NCI-H526 treated with DMSO at 0.1 percent for 48 hours (cell line): Measurements from ENCODE around the gene TOMM5.
"Not testable (repeated sequence)": the region's sequence is repeated elsewhere in the genome, so short reads cannot be mapped to it uniquely, and the experiment has no call there.

Source experiments
- DNase-seq: peaks from one replicate; lab custom pipeline; 2025; lab: John Stamatoyannopoulos, UW

Gene TOMM5

DNA sequence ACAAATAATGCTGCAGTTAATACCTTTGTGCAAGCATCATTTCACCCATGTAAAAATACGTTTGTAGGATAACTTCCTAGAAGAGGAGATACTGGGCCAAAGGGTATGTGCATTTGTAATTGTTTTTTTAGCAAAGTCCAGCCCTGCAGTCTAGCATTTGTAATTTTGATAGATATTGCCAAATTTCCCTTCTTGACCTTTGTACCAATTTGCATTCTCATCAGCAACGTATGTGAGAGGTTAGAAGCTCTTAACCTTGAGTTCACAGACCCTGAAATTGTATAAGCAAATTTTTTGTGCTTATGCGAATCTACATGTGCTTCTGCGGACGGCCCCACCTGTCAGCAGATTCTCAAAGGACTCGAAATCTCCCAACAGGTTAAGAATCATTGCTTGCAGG is 18.6 kb upstream of the TOMM5 start:
- DNase-seq = peak; percentile 20

DNA sequence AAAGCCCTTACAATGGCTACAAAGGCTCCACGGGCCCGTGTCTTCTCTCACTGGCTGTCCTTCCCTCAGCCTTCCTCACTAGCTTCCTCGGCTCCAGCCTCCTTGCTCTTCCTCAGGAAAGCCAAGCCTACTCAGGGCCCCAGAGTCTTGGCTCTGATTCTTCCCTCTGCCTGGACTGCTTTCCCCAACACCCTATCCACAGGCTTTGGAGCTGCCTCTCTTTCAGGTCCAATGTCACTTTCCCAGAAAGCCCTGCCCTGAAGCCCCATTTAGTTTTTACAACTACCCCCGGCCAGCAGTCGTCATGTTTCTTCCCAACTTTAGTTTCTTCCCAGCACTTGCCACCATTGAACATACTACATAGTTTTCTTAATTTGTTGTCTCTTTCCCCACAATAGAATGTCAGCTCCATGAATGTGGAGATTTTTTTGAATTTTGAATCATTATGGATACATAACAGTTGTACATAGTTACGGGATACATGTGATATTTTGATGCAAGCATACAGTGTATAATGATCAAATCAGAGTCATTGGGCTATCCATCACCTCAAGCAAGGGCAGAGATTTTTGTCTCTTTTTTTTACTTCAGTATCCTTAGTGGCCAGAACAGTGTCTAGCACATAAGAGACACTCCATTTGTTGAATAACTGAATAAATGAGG is 17.5 kb upstream of the TOMM5 start:
- DNase-seq = no peak

DNA sequence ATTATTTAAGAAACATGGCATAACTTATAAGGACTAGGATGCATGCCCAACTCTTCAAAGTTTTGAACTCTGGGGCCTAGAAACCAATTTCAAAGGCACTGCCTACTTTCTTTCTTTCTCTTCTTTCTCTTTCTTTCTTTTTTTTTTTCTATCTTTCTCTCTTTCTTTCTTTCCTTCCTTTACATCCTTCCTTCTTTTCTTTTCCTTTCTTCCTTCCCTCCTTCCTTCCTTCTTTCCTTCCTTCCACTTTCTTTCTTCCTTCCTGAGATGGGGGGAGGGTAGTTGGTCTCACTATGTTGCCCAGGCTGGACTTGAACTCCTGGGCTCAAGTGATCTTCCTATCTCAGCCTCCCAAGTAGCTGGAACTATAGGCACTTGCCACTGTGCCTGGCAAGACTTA is 15.9 kb upstream of the TOMM5 start:
- no peak for DNase-seq

DNA sequence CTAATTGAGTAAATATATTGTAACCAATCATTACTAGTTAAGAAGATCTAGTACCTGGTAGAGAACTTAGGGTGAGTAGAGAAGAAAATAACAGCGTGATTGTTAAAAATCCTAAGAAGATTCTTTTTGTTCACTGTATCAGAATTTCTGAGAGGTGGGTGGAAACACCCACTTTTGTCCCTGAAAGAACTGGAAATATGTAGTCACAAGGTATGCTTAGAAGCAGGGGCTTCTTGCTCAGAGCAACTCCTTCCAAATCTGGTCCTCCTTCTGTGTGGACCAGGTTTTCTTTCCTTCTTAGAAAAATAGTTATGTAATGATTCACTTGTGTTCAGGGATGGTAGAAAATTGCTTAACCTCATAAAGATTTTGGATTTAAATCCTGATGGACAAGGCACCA is 11.9 kb upstream of the TOMM5 start:
- no peak for DNase-seq

DNA sequence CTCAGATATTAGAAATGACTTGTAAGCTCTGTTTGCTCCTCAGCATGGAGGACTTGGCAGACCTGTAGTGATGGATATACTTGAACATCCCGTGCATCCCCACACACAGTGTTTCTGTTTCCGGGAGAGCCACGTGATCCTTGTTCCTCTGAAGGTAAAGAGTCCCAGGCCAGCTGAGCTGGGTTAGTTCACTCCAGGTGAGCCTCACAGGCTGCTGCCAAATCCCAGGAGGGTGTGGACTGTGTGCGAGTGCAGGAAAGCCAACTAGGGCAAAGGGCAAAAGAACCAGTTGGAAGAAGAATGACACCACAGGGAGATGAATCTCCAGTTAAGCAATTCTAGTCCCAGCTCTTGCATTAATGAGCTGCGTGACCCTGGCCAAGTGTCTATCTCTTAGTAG is 10.4 kb upstream of the TOMM5 start:
- no peak for DNase-seq

DNA sequence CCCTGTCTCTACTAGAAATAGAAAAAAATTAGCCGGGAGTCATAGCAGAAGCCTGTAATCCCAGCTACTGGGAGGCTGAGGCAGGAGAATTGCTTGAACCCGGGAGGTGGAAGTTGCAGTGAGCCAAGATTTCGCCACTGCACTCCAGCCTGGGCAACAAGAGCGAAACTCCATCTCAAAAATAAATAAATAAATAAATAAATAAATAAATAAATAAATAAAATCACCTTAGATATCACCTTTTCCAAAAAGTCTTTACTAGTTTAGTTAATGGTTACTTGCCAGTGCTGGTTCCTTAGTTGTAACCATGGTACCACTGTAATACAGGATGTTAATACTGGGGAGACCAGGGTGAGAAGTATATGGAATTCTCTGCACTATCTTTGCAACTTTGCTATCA is 9.7 kb upstream of the TOMM5 start:
- not testable (repeated sequence) for DNase-seq

DNA sequence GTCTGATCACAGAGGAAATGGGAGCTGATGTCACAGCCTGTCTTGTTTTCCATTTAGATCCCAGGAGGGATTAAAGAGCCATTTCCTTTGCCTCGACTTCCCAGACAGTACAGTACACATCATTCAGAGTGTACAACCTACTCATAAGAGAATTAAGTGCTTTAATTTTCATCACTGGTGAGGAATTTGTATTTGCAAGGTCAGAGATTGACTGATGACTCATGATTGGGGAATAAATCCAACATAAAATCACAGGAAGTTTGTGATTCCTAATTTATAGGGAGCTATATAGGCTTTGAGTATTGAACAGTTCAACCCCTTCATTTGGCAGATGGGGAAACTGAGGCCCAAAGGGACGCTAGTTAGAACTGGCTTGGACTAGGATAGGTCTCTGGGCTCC is 4.1 kb upstream of the TOMM5 start:
- DNase-seq = no peak

DNA sequence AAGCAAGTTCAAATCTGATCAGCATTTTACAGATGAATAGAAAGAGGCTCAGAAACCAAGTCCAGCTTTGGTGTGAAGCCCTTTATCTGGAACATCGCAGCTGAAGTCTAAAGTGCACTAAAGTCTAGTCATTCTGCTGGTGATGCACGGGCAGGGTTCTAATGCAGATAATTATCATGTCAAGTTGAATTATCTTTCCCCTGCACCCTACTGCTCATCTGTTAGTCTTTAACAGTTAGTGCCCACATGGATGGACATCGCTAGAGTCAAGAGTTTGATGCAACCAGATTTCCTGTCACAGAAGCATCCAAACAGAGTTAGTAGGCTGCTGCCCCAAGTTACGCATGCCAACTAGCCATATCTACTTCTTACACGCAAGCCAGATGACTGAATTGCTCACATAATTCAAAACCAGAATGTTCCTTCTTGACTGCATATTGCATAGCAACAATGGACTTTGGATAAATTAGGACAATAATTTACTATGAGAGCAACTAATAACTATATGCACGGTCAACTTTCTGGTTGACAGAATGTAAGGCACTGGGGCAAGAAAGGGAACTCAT is 1.6 kb upstream of the TOMM5 start:
- DNase-seq = no peak

DNA sequence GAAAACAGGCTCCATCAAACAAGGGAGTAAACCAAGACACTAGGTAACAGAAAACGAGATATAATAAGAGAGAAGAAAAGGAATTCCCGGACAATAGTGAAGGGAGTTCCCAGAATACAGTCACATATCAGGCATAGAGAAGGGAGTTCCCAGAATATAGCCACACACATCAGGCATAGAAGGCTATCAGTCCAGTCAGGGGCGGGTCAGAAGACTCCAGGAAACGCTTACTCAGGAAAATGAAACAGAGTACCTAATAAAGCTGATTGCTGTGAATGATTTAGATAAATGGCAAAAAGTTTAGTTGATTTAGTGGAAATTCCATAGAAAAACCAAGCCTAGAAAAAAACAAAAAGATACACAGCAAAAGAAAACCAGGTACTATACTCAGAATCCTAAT is 4.9 kb downstream of the TOMM5 start:
- no peak for DNase-seq

DNA sequence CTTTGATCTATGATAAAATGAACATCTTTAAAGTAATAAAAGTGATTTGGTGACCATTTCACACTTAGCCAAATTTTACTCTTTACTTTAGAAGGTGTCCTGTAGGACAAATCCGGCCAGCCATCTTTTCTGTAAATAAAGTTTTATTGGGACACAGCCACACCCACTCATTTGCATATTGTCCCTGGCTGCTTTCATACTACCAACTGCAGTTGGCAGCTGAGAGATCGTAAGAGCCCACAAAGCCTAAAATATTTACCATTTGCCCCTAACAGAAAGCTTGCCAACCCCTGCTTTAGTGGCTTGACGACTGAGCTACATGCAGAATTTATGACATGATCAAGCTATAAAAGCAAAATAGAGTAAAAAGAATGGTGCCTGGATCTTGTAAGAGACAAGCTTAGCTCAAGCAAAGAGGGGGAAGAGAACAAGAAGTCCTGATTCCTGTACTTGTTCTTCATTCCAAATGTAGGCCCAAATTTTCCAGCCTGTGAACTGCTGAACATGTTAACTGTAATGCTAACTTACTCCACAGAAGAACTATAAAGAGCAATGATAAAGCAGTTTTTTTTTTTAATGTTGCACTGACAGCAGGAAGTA is 8.8 kb downstream of the TOMM5 start:
- peak; percentile 5 for DNase-seq

DNA sequence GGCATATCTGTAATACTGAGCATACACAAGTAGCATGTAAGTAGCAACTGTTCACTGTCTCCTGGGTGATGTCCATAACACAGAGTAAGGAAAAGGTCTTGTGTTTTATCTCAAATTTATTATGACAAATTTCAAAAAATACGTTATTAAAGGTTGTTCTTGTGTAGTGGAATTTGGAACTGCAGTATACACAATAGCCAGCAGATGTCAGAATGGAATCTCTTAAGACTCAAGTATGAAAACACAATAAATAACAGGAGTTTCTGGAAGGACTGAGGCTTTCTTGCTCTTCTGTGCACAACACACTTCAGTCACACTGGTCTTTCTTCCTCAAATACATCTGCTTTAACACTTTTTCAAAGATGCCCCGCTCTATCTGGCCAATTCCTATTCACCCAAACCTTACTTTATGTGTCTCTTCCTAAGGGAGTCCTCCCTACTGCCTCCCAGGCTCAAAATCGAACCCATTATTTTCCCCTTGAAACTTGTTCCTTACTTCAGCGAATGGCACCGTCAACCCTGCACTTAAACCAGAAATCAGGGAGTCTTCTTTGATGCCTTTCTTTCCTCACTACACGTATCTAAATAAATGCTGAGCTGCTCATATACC is 9.7 kb downstream of the TOMM5 start:
- peak; percentile 9 for DNase-seq

DNA sequence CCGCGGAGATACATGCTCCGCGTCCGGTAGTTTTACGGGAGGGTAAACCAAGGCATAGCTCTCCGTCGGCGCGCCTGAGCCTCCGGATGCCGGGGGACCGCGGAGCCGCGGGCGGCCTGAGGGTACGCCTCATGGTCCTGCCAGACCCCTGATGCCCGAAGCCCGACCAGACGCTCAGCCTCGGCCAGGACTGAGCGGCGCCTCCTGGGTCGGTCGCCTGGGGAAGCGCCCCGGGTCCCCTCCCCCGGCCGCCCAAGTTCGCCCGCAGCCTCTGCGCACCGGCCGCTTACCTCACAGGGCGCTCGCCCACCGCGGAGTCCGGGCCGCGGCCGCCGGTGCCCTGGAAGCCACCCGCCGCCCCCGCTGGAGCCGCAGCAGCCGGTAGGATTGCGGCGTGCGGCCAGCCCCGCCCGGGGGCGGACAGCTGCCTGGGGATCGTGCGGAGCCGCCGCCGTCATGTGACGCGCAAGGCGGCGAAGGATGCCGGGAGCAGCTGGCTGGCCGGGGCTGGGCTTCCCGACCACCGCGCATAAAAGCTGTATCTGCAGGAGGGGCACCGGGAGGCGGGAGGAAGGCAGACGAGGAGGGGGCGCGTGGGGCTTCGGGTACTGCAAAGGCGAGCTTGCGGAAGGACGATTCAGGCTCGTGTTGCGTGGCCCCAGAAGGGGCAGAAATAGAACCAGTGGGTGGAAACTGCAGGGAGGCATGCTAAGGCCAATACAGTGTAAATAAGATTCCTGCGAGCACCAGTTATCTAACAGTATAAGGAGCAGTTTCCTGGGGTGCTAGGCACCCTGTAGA is 16.3 kb downstream of the TOMM5 start, which contains the start of gene FBXO10:
Gene FBXO10, minus strand, starts transcription at position 460 of the 801 bp plus-strand sequence. CDS start 34,612 bp downstream, outside the sequence.
- DNase-seq = peak; percentile 45

DNA sequence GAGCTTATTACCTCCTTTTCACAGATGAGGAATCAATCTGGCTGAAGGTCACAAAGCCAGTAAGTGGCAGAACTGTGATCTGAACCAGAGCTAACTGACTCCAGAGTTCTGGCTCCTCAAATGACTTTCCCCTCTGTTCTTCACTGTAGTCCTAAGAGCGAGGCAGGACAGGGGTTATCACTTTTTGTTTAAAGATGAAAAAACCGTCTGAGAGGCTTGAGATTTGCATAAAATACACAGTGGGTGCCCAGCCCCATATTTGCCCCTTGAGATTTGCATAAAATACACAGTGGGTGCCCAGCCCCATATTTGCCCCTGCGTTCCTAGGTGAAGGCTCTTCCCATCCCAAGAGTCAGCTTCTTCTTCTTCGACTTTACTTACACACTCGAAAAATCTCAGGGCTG is 16.9 kb downstream of the TOMM5 start:
- peak; percentile 42 for DNase-seq

DNA sequence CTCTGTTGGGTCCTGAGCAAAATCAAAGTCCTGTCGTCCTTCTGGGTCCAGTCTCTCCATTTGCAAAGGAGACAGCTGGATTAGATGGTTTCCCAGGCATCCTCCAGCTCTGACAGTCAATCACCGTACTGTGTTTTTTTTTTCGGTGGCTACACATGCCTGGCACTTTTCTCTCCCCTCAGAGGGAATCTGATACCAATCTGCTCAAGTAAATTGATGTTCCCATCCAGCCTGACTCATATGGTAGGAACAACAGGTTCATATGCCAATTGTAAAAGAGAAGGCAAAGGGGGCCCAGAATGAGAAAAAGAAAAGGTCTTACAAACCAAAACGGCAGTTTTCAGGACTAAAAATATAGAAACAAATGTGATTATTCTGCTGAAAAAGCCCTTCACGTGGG is 17.4 kb downstream of the TOMM5 start:
- no peak for DNase-seq

DNA sequence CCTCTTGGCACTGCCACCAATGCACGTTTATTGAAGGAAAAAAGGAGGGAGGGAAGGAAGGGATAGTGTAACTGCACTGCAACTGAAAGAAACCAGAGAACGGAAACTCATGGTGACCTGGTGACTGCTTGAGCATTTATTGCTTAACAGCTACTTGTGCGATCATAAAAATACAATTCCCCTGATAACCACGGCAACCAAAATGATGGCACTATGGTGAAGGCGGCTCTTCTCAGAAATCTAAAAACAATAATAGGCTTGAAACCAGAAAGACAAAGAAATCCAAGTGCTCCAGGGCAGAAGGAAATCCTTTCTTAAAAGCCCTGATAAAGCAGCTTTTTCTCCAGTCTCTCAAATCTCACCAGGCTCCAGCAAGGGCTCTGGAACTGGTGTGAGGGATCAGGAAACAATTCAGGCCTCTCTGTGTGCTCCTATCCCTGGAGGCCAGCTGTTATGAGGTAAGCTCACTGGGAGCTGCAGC is 18.1 kb downstream of the TOMM5 start:
- DNase-seq = no peak

DNA sequence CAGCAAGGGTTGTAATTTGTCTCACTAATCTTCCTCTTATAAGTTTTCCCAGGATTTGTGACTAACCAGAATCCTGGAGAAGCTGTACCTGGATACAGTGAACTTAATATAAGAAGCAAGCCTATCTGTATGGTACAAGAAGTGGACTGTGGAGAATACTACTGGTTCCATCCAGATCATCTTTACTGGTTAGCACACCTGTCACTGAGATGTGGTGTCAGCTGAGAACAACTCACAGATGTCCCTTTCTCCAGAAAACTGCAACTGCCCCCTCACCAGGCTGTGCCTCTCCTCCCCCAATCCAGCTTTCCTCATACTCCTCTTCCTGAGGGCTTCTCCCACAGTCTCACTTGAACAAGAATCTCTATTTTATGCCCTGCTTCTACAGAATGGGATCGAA is 21.1 kb downstream of the TOMM5 start:
- no peak for DNase-seq

DNA sequence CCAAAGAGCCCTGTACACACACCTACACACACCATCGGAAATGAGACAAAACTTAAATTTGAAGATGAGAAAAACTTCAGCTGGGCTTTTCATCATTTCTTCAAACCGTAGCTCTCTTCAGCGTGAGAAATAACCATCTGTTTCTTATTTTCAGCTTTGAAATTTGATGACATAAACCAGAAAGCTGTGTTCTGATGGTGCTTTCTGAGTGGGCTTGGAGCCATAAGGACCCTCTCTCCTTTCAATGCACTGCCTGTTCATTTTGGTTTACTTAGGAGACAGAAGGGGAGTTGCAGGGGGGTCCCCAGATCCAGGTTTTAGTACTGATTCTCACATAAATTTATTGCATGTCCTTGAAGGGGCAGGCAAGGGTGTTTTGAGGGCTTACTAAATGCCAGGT is 25.7 kb downstream of the TOMM5 start:
- DNase-seq = no peak

DNA sequence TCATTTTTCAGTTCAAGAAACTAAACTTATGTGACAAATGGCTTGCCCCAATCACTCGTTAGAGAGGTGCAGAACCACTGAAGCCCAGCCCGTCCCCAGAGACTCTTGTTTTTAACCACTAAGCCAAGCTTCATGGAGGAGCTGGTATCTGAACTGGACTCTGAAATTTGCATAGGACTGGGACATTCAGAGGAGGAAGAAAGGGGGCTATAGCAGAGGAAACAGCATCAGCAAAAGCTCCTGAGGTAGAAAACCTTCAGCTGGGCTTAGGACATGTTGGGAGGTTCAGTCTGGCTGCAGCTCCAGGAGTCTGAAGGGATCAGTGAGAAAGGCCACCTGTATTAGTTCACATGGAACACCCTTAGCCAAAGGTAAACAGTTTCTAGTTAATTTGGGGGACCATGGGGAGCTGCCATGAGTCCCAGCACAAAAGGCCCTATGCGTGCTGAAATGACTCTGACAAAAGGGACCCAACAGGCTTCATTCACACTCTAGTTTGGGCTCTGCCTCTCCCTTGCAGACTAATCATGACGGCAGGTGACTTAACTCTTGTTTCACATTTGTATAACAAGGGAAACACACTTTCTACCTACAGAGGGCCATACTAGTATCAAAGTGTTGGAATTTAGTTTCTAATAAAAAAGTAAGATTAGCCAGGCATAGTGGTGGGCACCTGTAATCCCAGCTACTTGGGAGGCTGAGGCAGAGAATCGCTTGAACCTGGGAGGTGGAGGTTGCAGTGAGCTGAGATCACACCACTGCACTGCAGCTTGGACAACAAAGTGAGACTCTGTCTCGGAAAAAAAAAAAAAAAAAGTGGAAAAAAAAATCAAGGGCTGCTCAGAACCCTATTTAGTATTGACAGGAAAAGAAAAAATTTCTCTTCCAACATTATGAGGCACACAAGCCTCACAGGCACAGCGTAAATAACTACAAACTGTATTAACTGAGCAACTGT is 26.5 kb downstream of the TOMM5 start:
- no peak for DNase-seq

DNA sequence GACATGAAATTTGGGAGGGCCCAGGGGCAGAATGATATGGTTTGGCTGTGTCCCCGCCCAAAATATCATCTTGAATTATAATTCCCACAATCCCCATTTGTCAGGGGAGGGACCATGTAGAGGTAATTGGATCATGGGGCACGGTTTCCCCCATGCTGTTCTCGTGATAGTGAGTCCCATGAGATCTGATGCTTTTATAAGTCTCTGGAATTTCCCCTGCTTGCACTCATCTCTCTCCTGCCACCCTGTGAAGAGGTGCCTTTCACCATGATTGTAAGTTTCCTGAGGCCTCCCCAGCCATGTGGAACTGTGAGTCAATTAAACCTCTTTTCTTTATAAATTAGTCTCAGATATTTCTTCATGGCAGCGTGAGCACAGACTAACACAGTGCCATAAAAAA is 27.5 kb downstream of the TOMM5 start:
- DNase-seq = no peak

DNA sequence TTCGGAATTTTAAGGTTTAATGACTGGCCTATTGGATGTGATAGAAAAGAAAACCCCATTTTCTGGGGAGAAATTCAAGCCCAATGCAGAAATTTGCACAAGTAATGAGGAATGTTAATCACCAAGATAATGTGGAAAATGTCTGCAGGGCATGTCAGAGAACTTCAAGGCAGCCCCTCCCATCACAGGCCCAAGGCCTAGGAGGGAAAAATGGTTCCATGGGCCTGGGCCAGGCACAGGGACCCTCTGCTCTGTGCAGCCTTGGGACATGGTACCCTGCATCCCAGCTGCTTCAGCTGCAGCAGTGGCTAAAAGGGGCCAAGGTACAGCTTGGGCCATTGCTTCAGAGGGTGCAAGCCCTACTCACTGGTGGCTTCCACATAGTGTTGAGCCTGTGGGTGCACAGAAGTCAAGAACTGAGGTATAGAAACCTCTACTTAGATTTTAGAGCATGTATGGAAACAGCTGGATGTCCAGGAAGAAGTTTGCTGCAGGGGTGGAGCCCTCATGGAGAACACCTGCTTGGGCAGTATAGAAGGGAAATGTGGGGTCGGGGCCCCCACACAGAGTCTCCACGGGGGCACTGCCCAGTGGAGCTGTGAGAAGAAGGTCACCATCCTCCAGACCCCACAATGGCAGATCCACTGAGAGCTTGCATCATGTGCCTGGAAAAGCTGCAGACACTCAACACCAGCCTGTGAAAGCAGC is 28.4 kb downstream of the TOMM5 start:
- no peak for DNase-seq
